Body of pancreas (tissue), 4 donors: ENCODE data around the gene ACSS3.

Experiments used
- CTCF ChIP-seq, 7 experiments: fragments of 450-650 bp in 4 of 7; fragments of 200-600 bp in 3 of 7; sonication (generic) in 3 of 7; IDR thresholded peaks; one replicate each; pipeline ENCODE4 v1.5.1; 2016 to 2019; ENCODE audit warnings: antibody characterized with exemption in 7 of 7
- POLR2A ChIP-seq, 3 donors: fragments of 450-650 bp; IDR thresholded peaks; one replicate each; pipeline ENCODE4 v1.6.1; 2016; ENCODE audit warnings: antibody characterized with exemption in 3 of 3, mild to moderate bottlenecking in 2 of 3

- TF ChIP-seq CTCF (IDR thresholded peaks at IDR 0.05) (no peak), POLR2A (IDR thresholded peaks at IDR 0.05) (no peak)
Measured at GRCh38 chr12:81089412-81089811, 11.5 kb downstream of the ACSS3 start.
